Astrocyte of the cerebellum (primary cell): ENCODE measurements around the gene MPZL3.

Experiments used
- DNase-seq: peaks from one replicate; pipeline ENCODE4 v3.0.0-alpha.2; 2011; ENCODE audit warnings: low read depth
- H3K4me3 ChIP-seq: 2 replicates; pipeline ENCODE4 v1.5.1; 2011; ENCODE audit warnings: mild to moderate bottlenecking, low read depth, low read length, moderate library complexity
- in situ Hi-C: cut with HindIII; loops from 2 replicates; pipeline ENCODE4 v1.10.0; 2017; ENCODE audit warnings: low sequenced_read_pairs
- TF ChIP-seq, protein P1 (sequence below): IDR thresholded peaks from 2 replicates; pipeline ENCODE4 v1.5.1; 2012; ENCODE audit warnings: low read length, low read depth, moderate library complexity, mild to moderate bottlenecking; ENCODE audit errors: missing control alignments

MPZL3 gene

GRCh38 chr11:118230088-118230487 lies 22.1 kb downstream of the MPZL3 start:
- H3K4me3 ChIP-seq, result no peak overlapping the region
- TF ChIP-seq, protein P1, sequence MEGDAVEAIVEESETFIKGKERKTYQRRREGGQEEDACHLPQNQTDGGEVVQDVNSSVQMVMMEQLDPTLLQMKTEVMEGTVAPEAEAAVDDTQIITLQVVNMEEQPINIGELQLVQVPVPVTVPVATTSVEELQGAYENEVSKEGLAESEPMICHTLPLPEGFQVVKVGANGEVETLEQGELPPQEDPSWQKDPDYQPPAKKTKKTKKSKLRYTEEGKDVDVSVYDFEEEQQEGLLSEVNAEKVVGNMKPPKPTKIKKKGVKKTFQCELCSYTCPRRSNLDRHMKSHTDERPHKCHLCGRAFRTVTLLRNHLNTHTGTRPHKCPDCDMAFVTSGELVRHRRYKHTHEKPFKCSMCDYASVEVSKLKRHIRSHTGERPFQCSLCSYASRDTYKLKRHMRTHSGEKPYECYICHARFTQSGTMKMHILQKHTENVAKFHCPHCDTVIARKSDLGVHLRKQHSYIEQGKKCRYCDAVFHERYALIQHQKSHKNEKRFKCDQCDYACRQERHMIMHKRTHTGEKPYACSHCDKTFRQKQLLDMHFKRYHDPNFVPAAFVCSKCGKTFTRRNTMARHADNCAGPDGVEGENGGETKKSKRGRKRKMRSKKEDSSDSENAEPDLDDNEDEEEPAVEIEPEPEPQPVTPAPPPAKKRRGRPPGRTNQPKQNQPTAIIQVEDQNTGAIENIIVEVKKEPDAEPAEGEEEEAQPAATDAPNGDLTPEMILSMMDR, result no peak
- in situ Hi-C loops, result no loop called here
- DNase-seq, result no peak

DNA sequence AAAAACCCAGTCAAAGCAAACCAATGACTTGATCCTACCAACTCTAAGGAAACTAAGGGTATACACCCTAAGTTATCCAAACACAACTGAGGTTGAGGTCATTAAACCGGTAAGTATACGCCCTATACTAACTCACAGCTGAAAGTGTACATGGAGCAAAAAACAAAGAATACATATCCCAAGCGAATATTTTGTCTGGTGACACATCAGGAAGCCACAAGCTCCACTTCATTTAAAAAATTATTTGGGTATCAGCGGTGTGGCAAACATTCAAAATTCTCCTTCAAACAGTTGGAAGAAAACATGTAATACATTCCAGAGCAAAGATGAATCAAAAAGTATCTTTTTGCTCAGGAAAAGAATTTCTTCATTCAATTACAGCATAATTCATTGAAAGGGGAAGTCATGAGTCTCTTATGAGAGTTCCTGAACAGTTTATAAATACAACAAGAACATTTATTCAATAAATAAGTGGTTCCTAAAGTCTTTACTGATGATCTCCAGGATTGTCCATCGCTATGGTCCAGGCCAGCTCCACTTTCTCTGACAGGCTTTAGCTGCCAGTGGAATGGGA lies 22.8 kb downstream of the MPZL3 start:
- TF ChIP-seq, protein P1, result no peak
- no peak overlapping the region for H3K4me3 ChIP-seq
- no peak for DNase-seq
- in situ Hi-C loops, result no loop called here

DNA sequence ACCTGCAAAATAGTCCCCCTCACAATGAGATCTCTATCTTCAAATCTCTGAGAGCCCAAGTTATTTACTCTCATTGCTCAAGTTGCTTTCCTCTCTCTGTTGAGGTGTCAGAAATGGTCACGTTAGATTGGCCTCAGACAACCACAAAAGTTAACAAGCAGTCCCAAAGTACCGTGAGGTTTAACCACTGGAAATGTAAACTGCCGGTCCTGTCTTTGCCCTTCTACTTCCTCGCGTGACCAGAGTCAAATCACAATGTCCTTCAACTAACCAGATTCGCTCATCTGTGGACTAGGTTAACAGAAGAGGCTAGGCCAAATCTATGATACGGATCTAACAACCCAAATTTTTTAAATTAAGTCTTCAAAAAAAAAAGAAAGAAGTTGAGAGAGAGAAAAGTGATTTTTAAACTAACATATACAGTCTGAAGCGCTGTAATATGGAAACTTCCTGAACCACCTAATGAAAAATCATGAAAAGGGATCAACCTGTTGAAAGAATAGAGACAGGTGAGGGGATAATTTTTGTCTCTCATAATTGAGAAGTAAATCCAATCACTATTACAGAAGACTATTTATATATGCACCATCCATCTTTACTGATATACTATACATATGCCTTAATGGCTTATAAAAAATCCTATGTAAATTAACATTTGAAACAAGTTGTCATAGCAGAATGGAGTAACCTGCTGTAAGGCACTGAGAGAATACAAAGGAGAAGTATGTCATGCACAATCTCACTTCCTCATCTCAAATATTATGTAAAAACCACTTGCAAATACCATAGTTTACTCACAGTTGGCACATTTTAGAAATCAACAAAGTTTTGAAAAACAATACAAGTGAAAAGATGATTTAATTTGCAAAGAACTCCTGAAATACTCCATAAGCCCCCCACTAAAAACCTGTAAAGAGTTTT lies 24.0 kb downstream of the MPZL3 start:
- no peak overlapping the region for H3K4me3 ChIP-seq
- in situ Hi-C loops, result no loop called here
- no peak for DNase-seq
- TF ChIP-seq, protein P1, result no peak

DNA sequence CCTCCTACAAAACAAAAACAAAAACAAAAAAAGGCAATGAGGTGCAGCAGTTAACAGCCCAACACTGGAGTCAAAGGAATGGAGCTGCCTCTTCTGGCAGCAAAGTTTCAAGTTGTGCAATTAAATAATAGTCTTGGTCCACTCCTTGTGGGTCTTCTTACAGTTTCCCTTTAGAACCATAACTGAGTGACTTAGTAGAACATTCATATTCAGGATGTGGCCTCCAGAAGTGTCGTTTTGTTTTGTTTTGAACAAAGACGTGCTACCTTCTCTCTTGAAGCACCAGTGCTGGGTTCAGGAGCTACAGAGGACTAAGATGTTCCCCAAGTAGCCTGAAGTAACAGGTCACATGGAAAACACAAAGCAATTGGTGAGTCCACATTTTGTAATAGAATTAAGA lies 25.4 kb downstream of the MPZL3 start:
- no peak overlapping the region for H3K4me3 ChIP-seq
- no peak for DNase-seq
- TF ChIP-seq, protein P1, result no peak
- in situ Hi-C loops, result no loop called here

- in situ Hi-C loops, result no loop called here
- H3K4me3 ChIP-seq, result no peak overlapping the region
- DNase-seq, result no peak
- TF ChIP-seq, protein P1, result no peak
Measured at GRCh38 chr11:118226296-118226695, 25.9 kb downstream of the MPZL3 start.

GRCh38 chr11:118224511-118225188 lies 27.5 kb downstream of the MPZL3 start, which contains the start of gene JAML:
Gene JAML, minus strand, starts transcription at chr11:118225011. Its CDS starts 10,145 bp downstream, at chr11:118214866.
- no peak for DNase-seq
- H3K4me3 ChIP-seq, result no peak within 1 kb of the TSS
- TF ChIP-seq, protein P1, result no peak
- in situ Hi-C loops, result no loop called here
